Kidney (tissue), 14 donors: ENCODE data around the gene VILL. TPM values are rescaled to one million over a fixed set of nuclear protein-coding genes. Genes with fewer than 3 reads are reported as not detected.
A peak's percentile ranks its signal among the peaks of the same experiment; 100 is the strongest.

Source experiments
- DNase-seq, 5 donors: peaks; one replicate each; pipeline ENCODE4 v3.0.0-alpha.2; 2013 to 2020
- FAIRE-seq: peaks from 2 replicates; lab custom pipeline; 2012; peaks lifted over from hg19 to GRCh38; lab: Jason Lieb, UNC
- H3K27ac ChIP-seq, 2 donors: one replicate each; pipeline ENCODE4 v1.7.0; 2013; ENCODE audit warnings: low read depth in 2 of 2, low read length in 2 of 2, inconsistent platforms in 1 of 2
- H3K27me3 ChIP-seq: one replicate; pipeline ENCODE4 v1.7.1; 2013; ENCODE audit warnings: low read length, inconsistent platforms; ENCODE audit not compliant: control insufficient read depth, insufficient read depth
- H3K36me3 ChIP-seq, 3 donors: one replicate each; pipeline versions ENCODE4 v1.7.0 to v1.7.1; 2013; ENCODE audit warnings: low read length in 3 of 3, control low read depth in 1 of 3, inconsistent platforms in 1 of 3; ENCODE audit not compliant: insufficient read depth in 3 of 3, control insufficient read depth in 2 of 3
- H3K4me1 ChIP-seq, 3 donors: one replicate each; pipeline versions ENCODE4 v1.7.0 to v1.7.1; 2013; ENCODE audit warnings: low read length in 3 of 3, inconsistent platforms in 1 of 3, low read depth in 1 of 3; ENCODE audit not compliant: control insufficient read depth in 2 of 3, insufficient read depth in 2 of 3
- H3K4me3 ChIP-seq, 3 donors: one replicate each; pipeline versions ENCODE4 v1.7.0 to v1.8.1; 2013; ENCODE audit warnings: low read length in 3 of 3, control low read depth in 1 of 3, inconsistent platforms in 1 of 3
- H3K9ac ChIP-seq, 3 donors: one replicate each; pipeline versions ENCODE4 v1.7.0 to v1.7.1; 2013; ENCODE audit warnings: low read length in 3 of 3, control low read depth in 1 of 3, inconsistent platforms in 1 of 3
- H3K9me3 ChIP-seq, 3 donors: one replicate each; pipeline versions ENCODE4 v1.7.0 to v1.7.1; 2013; ENCODE audit warnings: low read length in 3 of 3, control low read depth in 1 of 3, inconsistent platforms in 1 of 3; ENCODE audit not compliant: control insufficient read depth in 2 of 3, insufficient read depth in 1 of 3
- CTCF ChIP-seq: IDR thresholded peaks from 3 replicates; pipeline ENCODE4 v1.5.1; 2012; ENCODE audit warnings: mild to moderate bottlenecking, moderate library complexity, borderline replicate concordance; ENCODE audit not compliant: insufficient read depth; ENCODE audit errors: extremely low read depth
- intact Hi-C: fragments of 100-400 bp; cut with DNase I; formaldehyde crosslinking; loops from one replicate; pipeline ENCODE4 v1.11.1; 2022
- polyA plus RNA-seq: library from polyadenylated mRNA; stranded (reverse); fragments of 350-450 nt; fragmentation: Illumina TruSeq; extraction: RNeasy Lipid Tissue Mini Kit (QIAGEN cat#74804); gene quantifications from one replicate; pipeline ENCODE4 v1.2.3, GENCODE V29; 2014; ENCODE audit warnings: low read depth, low replicate concordance; ENCODE audit not compliant: insufficient read depth
- total RNA-seq: library from RNA; stranded (reverse); fragmentation: NEBNext Ultra II Directional; extraction: Animal tissue kit (Norgen Biotek cat#: 25700); gene quantifications from one replicate; pipeline ENCODE4 v1.2.1, GENCODE V29; 2021
- donor health status: control.
- donor health status: control.
- donor health status: control.
- donor health status: control.
- donor health status: control.
- donor health status: DM: yes; HTN: yes; CAD: no.
- donor health status: Normal renal cell carcinoma (clear cell type).

VILL gene
- total and polyA plus RNA-seq, 2 donors from 2014 or later, result 7.4 to 7.6 TPM

GRCh38 chr3:38022301-38022700 lies 31.7 kb downstream of the VILL start:
- H3K36me3 ChIP-seq, result no peaks in the 10 kb centered on the region
- peaks cover 0 to 6% (median 5%) of the 10 kb centered on the region in 3 donors for H3K4me1 ChIP-seq
- H3K27me3 ChIP-seq, result no peaks in the 10 kb centered on the region
- no peak for TF ChIP-seq CTCF
- H3K27ac ChIP-seq, result no peak overlapping the region
- peak in 1 of 5 donors; percentile 36 for DNase-seq
- intact Hi-C loops, result no loop called here
- H3K9me3 ChIP-seq, result no peaks in the 10 kb centered on the region
- no peak overlapping the region for H3K9ac ChIP-seq
- FAIRE-seq, result no peak
- no peak overlapping the region for H3K4me3 ChIP-seq

GRCh38 chr3:38022896-38023709 lies 32.5 kb downstream of the VILL start:
- H3K4me3 ChIP-seq, result peak overlapping the region; percentile 60 to 90 (median 81)
- no peak overlapping the region for H3K27ac ChIP-seq
- intact Hi-C loops, result no loop called here
- H3K27me3 ChIP-seq, result no peaks in the 10 kb centered on the region
- no peaks in the 10 kb centered on the region for H3K36me3 ChIP-seq
- DNase-seq, result peak in 1 of 5 donors; percentile 55
- peaks cover 0 to 6% (median 5%) of the 10 kb centered on the region in 3 donors for H3K4me1 ChIP-seq
- no peak for FAIRE-seq
- no peak for TF ChIP-seq CTCF
- peak overlapping the region in 1 of 3 donors; percentile 76 for H3K9ac ChIP-seq
- no peaks in the 10 kb centered on the region for H3K9me3 ChIP-seq

DNA sequence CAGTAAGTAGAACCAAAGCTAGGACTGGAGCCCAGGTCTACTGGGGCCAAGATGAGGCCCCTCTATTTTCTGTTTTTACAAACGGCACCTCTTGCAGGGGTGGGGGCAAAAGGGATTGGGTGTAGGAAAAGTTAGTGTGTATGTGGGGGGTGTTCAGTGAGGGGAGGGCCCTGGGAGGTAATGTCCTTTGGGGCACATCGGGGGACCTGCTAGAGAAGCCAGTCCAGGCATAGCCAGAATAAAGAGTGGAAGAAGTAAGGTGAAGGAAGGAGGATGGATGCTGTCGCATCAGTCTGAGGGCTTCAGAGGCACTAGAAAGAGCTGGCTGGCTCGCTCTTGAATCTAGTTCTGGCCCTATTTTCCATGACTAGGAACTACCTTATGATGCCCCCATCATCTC lies 36.3 kb downstream of the VILL start:
- Histone ChIP-seq H3K4me3 (no peak overlapping the region), H3K4me1 (peaks cover 2 to 15% (median 6%) of the 10 kb centered on the region in 3 donors), H3K27ac (no peak overlapping the region), H3K9ac (no peak overlapping the region), H3K36me3 (no peaks in the 10 kb centered on the region), H3K9me3 (no peaks in the 10 kb centered on the region), H3K27me3 (no peaks in the 10 kb centered on the region)
- intact Hi-C loops, result no loop called here
- FAIRE-seq (no peak), DNase-seq (no peak)
- TF ChIP-seq CTCF, result no peak
